HepG2 (cell line): ENCODE measurements around the gene MBIP. TPM values are rescaled to one million over a fixed set of nuclear protein-coding genes. Genes with fewer than 3 reads are reported as not detected.

ENCODE experiments used
- ARID3A ChIP-seq: IDR thresholded peaks from 2 replicates; pipeline ENCODE4 v1.6.1; 2012; ENCODE audit warnings: low read depth, low read length, improper control_type of control experiment
- CTCF ChIP-seq: sonication (generic); formaldehyde crosslinking; IDR thresholded peaks from 2 replicates; pipeline ENCODE4 v1.5.0; 2020; ENCODE audit warnings: mild to moderate bottlenecking, missing genetic modification reagents, moderate library complexity
- E2F1 ChIP-seq: sonication (generic); formaldehyde crosslinking; IDR thresholded peaks from 2 replicates; pipeline ENCODE4 v1.5.0; 2020; ENCODE audit warnings: missing genetic modification reagents
- ELK4 ChIP-seq: sonication (generic); formaldehyde crosslinking; IDR thresholded peaks from 2 replicates; pipeline ENCODE4 v1.9.0; 2021; ENCODE audit warnings: missing genetic modification reagents, borderline replicate concordance
- HBP1 ChIP-seq: IDR thresholded peaks from 2 replicates; pipeline ENCODE4 v1.6.1; 2016; ENCODE audit warnings: low read depth, control low read depth
- HOMEZ ChIP-seq: IDR thresholded peaks from 2 replicates; pipeline ENCODE4 v1.6.1; 2016; ENCODE audit warnings: low read depth
- MXI1 ChIP-seq: IDR thresholded peaks from 3 replicates; pipeline ENCODE4 v1.6.1; 2012; ENCODE audit warnings: low read depth, low read length, inconsistent platforms, borderline replicate concordance
- NBN ChIP-seq: fragments of 450-650 bp; conservative IDR thresholded peaks from 2 replicates; pipeline ENCODE4 v1.6.1; 2017
- POGZ ChIP-seq: sonication (generic); formaldehyde crosslinking; IDR thresholded peaks from 2 replicates; pipeline ENCODE4 v1.4.0; 2020; ENCODE audit warnings: mild to moderate bottlenecking, missing genetic modification reagents
- RBAK ChIP-seq: sonication (generic); formaldehyde crosslinking; IDR thresholded peaks from 2 replicates; pipeline ENCODE4 v1.5.1; 2020; ENCODE audit warnings: mild to moderate bottlenecking, missing genetic modification reagents
- STAT5B ChIP-seq: sonication (generic); formaldehyde crosslinking; IDR thresholded peaks from 2 replicates; pipeline ENCODE4 v1.4.0; 2020; ENCODE audit warnings: missing genetic modification reagents
- ZBTB34 ChIP-seq: sonication (generic); formaldehyde crosslinking; IDR thresholded peaks from 2 replicates; pipeline ENCODE4 v1.8.0; 2022; ENCODE audit warnings: mild to moderate bottlenecking, missing genetic modification reagents
- ZMAT3 ChIP-seq: sonication (generic); formaldehyde crosslinking; conservative IDR thresholded peaks from 2 replicates; pipeline ENCODE4 v1.7.0; 2021; ENCODE audit warnings: missing genetic modification reagents
- ZNF160 ChIP-seq: sonication (generic); formaldehyde crosslinking; IDR thresholded peaks from 2 replicates; pipeline ENCODE4 v1.8.0; 2022; ENCODE audit warnings: mild to moderate bottlenecking, inconsistent platforms, missing genetic modification reagents
- ZNF362 ChIP-seq: sonication (generic); formaldehyde crosslinking; IDR thresholded peaks from 2 replicates; pipeline ENCODE4 v1.4.0; 2020; ENCODE audit warnings: missing genetic modification reagents, mild to moderate bottlenecking, borderline replicate concordance
- ZNF367 ChIP-seq: sonication (generic); formaldehyde crosslinking; IDR thresholded peaks from 2 replicates; pipeline ENCODE4 v1.4.0; 2020; ENCODE audit warnings: missing genetic modification reagents, borderline replicate concordance
- polyA plus RNA-seq, 8 experiments: library from polyadenylated mRNA; depleted of rRNA in 3 of 8; stranded (reverse) in 7 of 8; unstranded in 1 of 8; fragments of >200 nt; fragmentation: Illumina TruSeq in 4 of 8; extraction: Trizol in 4 of 8; gene quantifications; 2 replicates each; pipeline versions ENCODE4 v1.2.1 to v1.2.3, GENCODE V29; 2011 to 2016; ENCODE audit warnings: low read depth in 4 of 8, missing spikeins in 1 of 8, mixed read lengths in 1 of 8; ENCODE audit not compliant: insufficient read depth in 1 of 8
- total RNA-seq, 5 experiments: library from RNA; depleted of rRNA; stranded (reverse); fragments of >200 nt; fragmentation: Illumina TruSeq; extraction: Trizol; gene quantifications; 2 replicates each; pipeline ENCODE4 v1.2.3, GENCODE V29; 2016; ENCODE audit warnings: low read depth in 1 of 5

MBIP gene
- total and polyA plus RNA-seq, 2 of the 13 experiments (the other 11 are each of a cell fraction or from before 2014, with no cell fraction given) = 48.1 to 48.6 TPM

- TF ChIP-seq HBP1 (CRISPR knock-in tag) = no peak; the same call in 1 of the 2 replicates
- TF ChIP-seq ZNF160 = peak; percentile 26; the same call in 1 of the 2 replicates
- TF ChIP-seq ZMAT3 = no peak; the same call in 1 of the 2 replicates
- TF ChIP-seq CTCF = peak; percentile 11; the same call in 1 of the 2 replicates
- TF ChIP-seq MXI1 = peak; percentile 83; the same call in 1 of the 3 replicates
- TF ChIP-seq ZNF367 = no peak
- TF ChIP-seq ARID3A = peak; percentile 75; the same call in 1 of the 2 replicates
- TF ChIP-seq HOMEZ (CRISPR knock-in tag) = peak; percentile 100
- TF ChIP-seq POGZ (CRISPR knock-in tag) = peak; percentile 100
- no peak for TF ChIP-seq NBN
- 0 out of 2 replicates have a peak, but pooled peaks have one; percentile 16 for TF ChIP-seq RBAK (CRISPR knock-in tag)
- peak; percentile 64; the same call in 1 of the 2 replicates for TF ChIP-seq STAT5B (CRISPR knock-in tag)
- no peak for TF ChIP-seq ELK4 (CRISPR knock-in tag)
- TF ChIP-seq ZNF362 (CRISPR knock-in tag) = peak; percentile 15; the same call in 1 of the 2 replicates
- TF ChIP-seq E2F1 (CRISPR knock-in tag) = peak; percentile 46; the same call in 1 of the 2 replicates
- TF ChIP-seq ZBTB34 (CRISPR knock-in tag) = peak; percentile 21; the same call in 1 of the 2 replicates
Measured at GRCh38 chr14:36320200-36320896, at the start of gene MBIP (continued).
